K562 (cell line): ENCODE measurements around the gene ZNF8. TPM values are rescaled to one million over a fixed set of nuclear protein-coding genes. Genes with fewer than 3 reads are reported as not detected.

Experiments used
- CXXC5 ChIP-seq: fragments of 250-450 bp; sonication (Bioruptor Pico); IDR thresholded peaks from 2 replicates; pipeline ENCODE4 v1.8.0; 2022; ENCODE audit warnings: inconsistent platforms, mild to moderate bottlenecking, moderate library complexity
- FOXJ2 ChIP-seq: fragments of 200-800 bp; sonication (Bioruptor generic); IDR thresholded peaks from 2 replicates; pipeline ENCODE4 v1.6.1; 2016; ENCODE audit warnings: missing genetic modification characterization, missing compliant biosample characterization
- GABPB1 ChIP-seq: sonication (generic); formaldehyde crosslinking; IDR thresholded peaks from 2 replicates; pipeline ENCODE4 v1.8.0; 2022; ENCODE audit warnings: mild to moderate bottlenecking, missing genetic modification reagents
- JUND ChIP-seq, 2 experiments: IDR thresholded peaks; 2 replicates in 1 of 2; 3 replicates in 1 of 2; pipeline ENCODE4 v1.6.1; 2011; ENCODE audit warnings: borderline replicate concordance in 2 of 2, low read depth in 2 of 2, low read length in 2 of 2, improper control_type of control experiment in 1 of 2, missing biosample characterization in 1 of 2, missing genetic modification characterization in 1 of 2, missing genetic modification reagents in 1 of 2
- POLR2B ChIP-seq: fragments of 450-650 bp; IDR thresholded peaks from 2 replicates; pipeline ENCODE4 v1.6.1; 2018; ENCODE audit warnings: low read depth; ENCODE audit not compliant: partially characterized antibody
- STAT5A ChIP-seq: IDR thresholded peaks from 2 replicates; pipeline ENCODE4 v1.6.1; 2012; ENCODE audit warnings: low read length, inconsistent platforms, borderline replicate concordance
- YY1 ChIP-seq, 3 experiments: IDR thresholded peaks; 2 replicates each; pipeline ENCODE4 v1.6.1; 2011; ENCODE audit warnings: low read length in 2 of 3, mild to moderate bottlenecking in 2 of 3, moderate library complexity in 2 of 3, borderline replicate concordance in 1 of 3, control low read depth in 1 of 3, low read depth in 1 of 3; ENCODE audit not compliant: insufficient read depth in 3 of 3, insufficient replicate concordance in 2 of 3, control insufficient read depth in 1 of 3, insufficient read length in 1 of 3; ENCODE audit errors: extremely low read depth in 1 of 3
- ZBED1 ChIP-seq: IDR thresholded peaks from 2 replicates; pipeline ENCODE4 v1.6.1; 2014
- ZKSCAN8 ChIP-seq: fragments of 200-800 bp; sonication (Bioruptor generic); IDR thresholded peaks from 2 replicates; pipeline ENCODE4 v1.6.1; 2016; ENCODE audit warnings: missing genetic modification characterization, missing compliant biosample characterization
- ZNF224 ChIP-seq: sonication (generic); formaldehyde crosslinking; IDR thresholded peaks from 2 replicates; pipeline ENCODE4 v1.8.0; 2022; ENCODE audit warnings: mild to moderate bottlenecking, missing genetic modification reagents
- ZNF551 ChIP-seq: fragments of 250-450 bp; sonication (Bioruptor Pico); IDR thresholded peaks from 2 replicates; pipeline ENCODE4 v1.5.0; 2021; ENCODE audit warnings: mild to moderate bottlenecking, moderate library complexity
- ZNF717 ChIP-seq: fragments of 250-450 bp; sonication (Bioruptor Pico); IDR thresholded peaks from 2 replicates; pipeline ENCODE4 v1.5.0; 2021
- ZNF778 ChIP-seq: fragments of 450-650 bp; formaldehyde crosslinking; IDR thresholded peaks from 2 replicates; pipeline ENCODE4 v1.4.0; 2020; ENCODE audit warnings: mild to moderate bottlenecking, moderate library complexity
- polyA plus RNA-seq, 8 experiments: library from polyadenylated mRNA; depleted of rRNA in 4 of 8; stranded (reverse) in 5 of 8; unstranded in 3 of 8; fragments of >200 nt; fragmentation: Nextera tagmentation in 2 of 8; fragmentation: Illumina TruSeq in 1 of 8; extraction: Ambion mirVana in 2 of 8; extraction: Trizol in 1 of 8; gene quantifications; 2 replicates each; pipeline versions ENCODE4 v1.2.1 to v1.2.3, GENCODE V29; 2011 to 2014; ENCODE audit warnings: inconsistent platforms in 1 of 8, missing spikeins in 1 of 8
- total RNA-seq, 7 experiments: library from RNA; depleted of rRNA in 6 of 7; stranded (reverse); fragments of >200 nt in 6 of 7; fragmentation: Illumina TruSeq in 2 of 7; extraction: Trizol in 2 of 7; gene quantifications; 2 replicates each; pipeline versions ENCODE4 v1.2.1 to v1.2.3, GENCODE V29; 2011 to 2021; ENCODE audit warnings: low replicate concordance in 1 of 7
- TF ChIP-seq, protein P1 (sequence below): fragments of 450-650 bp; IDR thresholded peaks from 2 replicates; pipeline ENCODE4 v1.6.1; 2017; ENCODE audit warnings: mild to moderate bottlenecking, moderate library complexity
- TF ChIP-seq, protein P2 (sequence below): fragments of 450-650 bp; formaldehyde crosslinking; IDR thresholded peaks from 2 replicates; pipeline ENCODE4 v1.4.0; 2020; ENCODE audit warnings: mild to moderate bottlenecking, moderate library complexity
- TF ChIP-seq, protein P3 (sequence below): IDR thresholded peaks from 3 replicates; pipeline ENCODE4 v1.6.1; 2011; ENCODE audit warnings: borderline replicate concordance, mild to moderate bottlenecking, moderate library complexity; ENCODE audit not compliant: insufficient read length; ENCODE audit errors: extremely low read depth
- TF ChIP-seq, protein P4 (sequence below): sonication (generic); formaldehyde crosslinking; IDR thresholded peaks from 2 replicates; pipeline ENCODE4 v1.8.0; 2022; ENCODE audit warnings: mild to moderate bottlenecking, missing genetic modification reagents

Gene ZNF8
- total and polyA plus RNA-seq, 9 of the 15 experiments (the other 6 are each of a cell fraction or from before 2014, with no cell fraction given), result 0.71 to 7.7 (median 4.7) TPM

DNA sequence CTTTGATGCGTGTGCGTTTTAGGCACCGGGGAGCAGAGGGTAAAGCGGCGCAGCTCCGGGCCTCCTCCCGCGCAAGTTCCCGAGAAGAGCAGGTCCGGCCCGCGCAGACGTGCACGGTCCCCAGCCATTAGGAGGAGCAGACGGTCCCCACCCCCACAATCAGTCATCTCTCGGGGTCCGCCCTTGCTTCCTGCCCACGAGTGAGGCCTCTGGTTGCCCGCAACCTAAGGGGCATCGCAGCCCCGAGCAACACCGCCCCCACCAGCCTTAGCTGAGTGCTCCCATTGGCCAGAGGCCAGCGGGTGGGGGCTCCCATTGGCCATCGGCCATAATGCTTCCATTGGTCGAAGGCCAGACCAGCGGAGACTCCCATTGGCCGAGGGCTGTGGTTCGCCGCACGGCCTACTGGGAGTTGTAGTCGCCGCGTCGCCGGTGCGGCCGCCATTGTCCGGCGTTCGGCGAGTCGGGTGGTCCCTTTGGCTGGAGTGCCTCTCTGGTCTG, at the start of gene ZNF8 (continued):
- TF ChIP-seq, protein P1, sequence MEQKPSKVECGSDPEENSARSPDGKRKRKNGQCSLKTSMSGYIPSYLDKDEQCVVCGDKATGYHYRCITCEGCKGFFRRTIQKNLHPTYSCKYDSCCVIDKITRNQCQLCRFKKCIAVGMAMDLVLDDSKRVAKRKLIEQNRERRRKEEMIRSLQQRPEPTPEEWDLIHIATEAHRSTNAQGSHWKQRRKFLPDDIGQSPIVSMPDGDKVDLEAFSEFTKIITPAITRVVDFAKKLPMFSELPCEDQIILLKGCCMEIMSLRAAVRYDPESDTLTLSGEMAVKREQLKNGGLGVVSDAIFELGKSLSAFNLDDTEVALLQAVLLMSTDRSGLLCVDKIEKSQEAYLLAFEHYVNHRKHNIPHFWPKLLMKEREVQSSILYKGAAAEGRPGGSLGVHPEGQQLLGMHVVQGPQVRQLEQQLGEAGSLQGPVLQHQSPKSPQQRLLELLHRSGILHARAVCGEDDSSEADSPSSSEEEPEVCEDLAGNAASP, result no peak
- TF ChIP-seq ZBED1 (peak; percentile 68; the same call in 1 of the 2 replicates), ZNF551 (CRISPR knock-in tag) (no peak), ZNF778 (no peak), ZNF224 (CRISPR knock-in tag) (no peak), CXXC5 (peak; percentile 75), JUND (IDR thresholded peaks at IDR 0.05; ENCODE audit: borderline replicate concordance, low read depth, low read length) (peak; percentile 51; the same call in 1 of the 2 replicates), JUND (tag; IDR thresholded peaks at IDR 0.05; ENCODE audit: borderline replicate concordance, low read depth, low read length) (peak; percentile 18; the same call in 1 of the 3 replicates), STAT5A (no peak), FOXJ2 (tag) (peak; percentile 72; the same call in 1 of the 2 replicates), YY1 (IDR thresholded peaks at IDR 0.05; ENCODE audit: borderline replicate concordance in 1 of 3, control insufficient read depth in 1 of 3, extremely low read depth in 1 of 3, insufficient read depth in 3 of 3, insufficient read length in 1 of 3, insufficient replicate concordance in 2 of 3, low read depth in 1 of 3, low read length in 2 of 3) (peak; percentile 92 to 98 (median 97)), ZKSCAN8 (CRISPR knock-in tag) (peak; percentile 45; the same call in 1 of the 2 replicates), GABPB1 (peak; percentile 56), POLR2B (peak; percentile 75), ZNF717 (CRISPR knock-in tag) (no peak)
- TF ChIP-seq, protein P2, sequence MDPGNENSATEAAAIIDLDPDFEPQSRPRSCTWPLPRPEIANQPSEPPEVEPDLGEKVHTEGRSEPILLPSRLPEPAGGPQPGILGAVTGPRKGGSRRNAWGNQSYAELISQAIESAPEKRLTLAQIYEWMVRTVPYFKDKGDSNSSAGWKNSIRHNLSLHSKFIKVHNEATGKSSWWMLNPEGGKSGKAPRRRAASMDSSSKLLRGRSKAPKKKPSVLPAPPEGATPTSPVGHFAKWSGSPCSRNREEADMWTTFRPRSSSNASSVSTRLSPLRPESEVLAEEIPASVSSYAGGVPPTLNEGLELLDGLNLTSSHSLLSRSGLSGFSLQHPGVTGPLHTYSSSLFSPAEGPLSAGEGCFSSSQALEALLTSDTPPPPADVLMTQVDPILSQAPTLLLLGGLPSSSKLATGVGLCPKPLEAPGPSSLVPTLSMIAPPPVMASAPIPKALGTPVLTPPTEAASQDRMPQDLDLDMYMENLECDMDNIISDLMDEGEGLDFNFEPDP (CRISPR knock-in tag), result no peak
- TF ChIP-seq, protein P3, sequence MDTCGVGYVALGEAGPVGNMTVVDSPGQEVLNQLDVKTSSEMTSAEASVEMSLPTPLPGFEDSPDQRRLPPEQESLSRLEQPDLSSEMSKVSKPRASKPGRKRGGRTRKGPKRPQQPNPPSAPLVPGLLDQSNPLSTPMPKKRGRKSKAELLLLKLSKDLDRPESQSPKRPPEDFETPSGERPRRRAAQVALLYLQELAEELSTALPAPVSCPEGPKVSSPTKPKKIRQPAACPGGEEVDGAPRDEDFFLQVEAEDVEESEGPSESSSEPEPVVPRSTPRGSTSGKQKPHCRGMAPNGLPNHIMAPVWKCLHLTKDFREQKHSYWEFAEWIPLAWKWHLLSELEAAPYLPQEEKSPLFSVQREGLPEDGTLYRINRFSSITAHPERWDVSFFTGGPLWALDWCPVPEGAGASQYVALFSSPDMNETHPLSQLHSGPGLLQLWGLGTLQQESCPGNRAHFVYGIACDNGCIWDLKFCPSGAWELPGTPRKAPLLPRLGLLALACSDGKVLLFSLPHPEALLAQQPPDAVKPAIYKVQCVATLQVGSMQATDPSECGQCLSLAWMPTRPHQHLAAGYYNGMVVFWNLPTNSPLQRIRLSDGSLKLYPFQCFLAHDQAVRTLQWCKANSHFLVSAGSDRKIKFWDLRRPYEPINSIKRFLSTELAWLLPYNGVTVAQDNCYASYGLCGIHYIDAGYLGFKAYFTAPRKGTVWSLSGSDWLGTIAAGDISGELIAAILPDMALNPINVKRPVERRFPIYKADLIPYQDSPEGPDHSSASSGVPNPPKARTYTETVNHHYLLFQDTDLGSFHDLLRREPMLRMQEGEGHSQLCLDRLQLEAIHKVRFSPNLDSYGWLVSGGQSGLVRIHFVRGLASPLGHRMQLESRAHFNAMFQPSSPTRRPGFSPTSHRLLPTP, result no peak
- TF ChIP-seq, protein P4, sequence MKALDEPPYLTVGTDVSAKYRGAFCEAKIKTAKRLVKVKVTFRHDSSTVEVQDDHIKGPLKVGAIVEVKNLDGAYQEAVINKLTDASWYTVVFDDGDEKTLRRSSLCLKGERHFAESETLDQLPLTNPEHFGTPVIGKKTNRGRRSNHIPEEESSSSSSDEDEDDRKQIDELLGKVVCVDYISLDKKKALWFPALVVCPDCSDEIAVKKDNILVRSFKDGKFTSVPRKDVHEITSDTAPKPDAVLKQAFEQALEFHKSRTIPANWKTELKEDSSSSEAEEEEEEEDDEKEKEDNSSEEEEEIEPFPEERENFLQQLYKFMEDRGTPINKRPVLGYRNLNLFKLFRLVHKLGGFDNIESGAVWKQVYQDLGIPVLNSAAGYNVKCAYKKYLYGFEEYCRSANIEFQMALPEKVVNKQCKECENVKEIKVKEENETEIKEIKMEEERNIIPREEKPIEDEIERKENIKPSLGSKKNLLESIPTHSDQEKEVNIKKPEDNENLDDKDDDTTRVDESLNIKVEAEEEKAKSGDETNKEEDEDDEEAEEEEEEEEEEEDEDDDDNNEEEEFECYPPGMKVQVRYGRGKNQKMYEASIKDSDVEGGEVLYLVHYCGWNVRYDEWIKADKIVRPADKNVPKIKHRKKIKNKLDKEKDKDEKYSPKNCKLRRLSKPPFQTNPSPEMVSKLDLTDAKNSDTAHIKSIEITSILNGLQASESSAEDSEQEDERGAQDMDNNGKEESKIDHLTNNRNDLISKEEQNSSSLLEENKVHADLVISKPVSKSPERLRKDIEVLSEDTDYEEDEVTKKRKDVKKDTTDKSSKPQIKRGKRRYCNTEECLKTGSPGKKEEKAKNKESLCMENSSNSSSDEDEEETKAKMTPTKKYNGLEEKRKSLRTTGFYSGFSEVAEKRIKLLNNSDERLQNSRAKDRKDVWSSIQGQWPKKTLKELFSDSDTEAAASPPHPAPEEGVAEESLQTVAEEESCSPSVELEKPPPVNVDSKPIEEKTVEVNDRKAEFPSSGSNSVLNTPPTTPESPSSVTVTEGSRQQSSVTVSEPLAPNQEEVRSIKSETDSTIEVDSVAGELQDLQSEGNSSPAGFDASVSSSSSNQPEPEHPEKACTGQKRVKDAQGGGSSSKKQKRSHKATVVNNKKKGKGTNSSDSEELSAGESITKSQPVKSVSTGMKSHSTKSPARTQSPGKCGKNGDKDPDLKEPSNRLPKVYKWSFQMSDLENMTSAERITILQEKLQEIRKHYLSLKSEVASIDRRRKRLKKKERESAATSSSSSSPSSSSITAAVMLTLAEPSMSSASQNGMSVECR (CRISPR knock-in tag), result peak; percentile 1; the same call in 1 of the 2 replicates
